NCI-H187 treated with DMSO at 0.1 percent for 48 hours (cell line): Measurements from ENCODE around the gene TEPSIN.
"Not testable (repeated sequence)": the region's sequence is repeated elsewhere in the genome, so short reads cannot be mapped to it uniquely, and the experiment has no call there.

Source experiments
- DNase-seq: peaks from one replicate; lab custom pipeline; 2025; lab: John Stamatoyannopoulos, UW

The TEPSIN gene

DNA sequence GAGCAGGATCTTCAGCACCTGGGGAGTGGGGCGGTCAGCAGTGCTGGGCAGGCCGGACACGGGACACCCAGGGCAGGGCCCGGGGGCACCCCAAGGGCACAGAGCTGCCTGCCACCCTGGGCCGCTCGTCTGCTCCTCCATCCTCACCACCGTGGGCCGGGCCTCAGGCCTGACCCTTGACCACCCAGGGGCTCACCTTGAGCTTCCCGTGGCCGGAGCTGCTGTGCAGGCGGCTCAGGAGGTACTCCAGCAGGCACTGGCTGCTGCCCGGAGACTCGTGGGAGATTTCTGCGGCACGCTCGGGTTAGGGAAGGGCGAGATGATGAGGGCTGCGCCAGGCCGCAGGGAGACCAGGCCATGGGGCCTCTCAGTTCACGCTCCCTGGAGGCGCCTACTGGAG, 2.1 kb downstream of the TEPSIN start:
- DNase-seq = no peak

DNA sequence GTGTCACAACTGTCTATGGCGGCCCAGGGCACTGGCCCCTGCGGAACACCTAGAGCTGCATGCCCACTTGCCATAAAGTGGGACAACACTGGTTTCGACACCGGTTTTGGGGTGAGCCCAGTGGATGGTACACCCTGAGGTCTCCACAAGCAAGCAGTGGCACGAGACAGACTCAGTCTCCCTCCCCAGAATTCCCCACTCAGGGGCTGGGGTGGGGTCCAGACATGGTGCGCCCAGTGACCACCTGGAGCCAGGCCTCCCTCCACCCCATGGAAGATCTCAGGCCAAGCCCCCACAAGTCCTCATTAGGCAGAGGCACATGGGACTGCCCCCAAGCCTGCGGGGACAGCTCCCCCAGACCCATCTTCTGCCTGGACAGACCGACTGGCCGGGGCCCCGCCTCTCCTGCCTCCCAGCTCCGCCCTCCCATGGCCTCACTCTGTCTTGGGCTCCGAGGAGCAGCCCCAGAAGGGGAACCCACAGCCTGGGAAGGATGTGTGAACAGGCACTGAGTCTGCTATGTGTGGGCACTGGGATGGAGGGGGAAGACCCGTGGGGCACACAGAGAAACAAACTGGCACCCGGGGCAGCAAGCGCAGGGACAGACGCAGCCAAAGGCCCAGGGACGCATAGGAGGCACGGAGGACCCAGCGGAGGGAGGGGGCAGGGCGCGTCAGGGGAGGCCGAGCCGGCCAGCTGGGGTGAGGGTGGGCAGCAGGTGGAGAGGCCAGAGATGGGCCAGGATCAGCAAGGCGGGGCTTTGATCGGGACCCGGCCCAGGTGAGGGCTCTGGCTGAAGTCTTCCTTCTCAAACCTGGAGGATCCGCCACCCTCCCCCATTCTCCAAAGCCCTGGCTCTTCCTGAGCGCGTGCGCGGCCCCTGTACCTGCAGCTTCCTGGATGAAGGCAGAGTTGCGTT, 2.8 kb downstream of the TEPSIN start:
- DNase-seq = no peak

DNA sequence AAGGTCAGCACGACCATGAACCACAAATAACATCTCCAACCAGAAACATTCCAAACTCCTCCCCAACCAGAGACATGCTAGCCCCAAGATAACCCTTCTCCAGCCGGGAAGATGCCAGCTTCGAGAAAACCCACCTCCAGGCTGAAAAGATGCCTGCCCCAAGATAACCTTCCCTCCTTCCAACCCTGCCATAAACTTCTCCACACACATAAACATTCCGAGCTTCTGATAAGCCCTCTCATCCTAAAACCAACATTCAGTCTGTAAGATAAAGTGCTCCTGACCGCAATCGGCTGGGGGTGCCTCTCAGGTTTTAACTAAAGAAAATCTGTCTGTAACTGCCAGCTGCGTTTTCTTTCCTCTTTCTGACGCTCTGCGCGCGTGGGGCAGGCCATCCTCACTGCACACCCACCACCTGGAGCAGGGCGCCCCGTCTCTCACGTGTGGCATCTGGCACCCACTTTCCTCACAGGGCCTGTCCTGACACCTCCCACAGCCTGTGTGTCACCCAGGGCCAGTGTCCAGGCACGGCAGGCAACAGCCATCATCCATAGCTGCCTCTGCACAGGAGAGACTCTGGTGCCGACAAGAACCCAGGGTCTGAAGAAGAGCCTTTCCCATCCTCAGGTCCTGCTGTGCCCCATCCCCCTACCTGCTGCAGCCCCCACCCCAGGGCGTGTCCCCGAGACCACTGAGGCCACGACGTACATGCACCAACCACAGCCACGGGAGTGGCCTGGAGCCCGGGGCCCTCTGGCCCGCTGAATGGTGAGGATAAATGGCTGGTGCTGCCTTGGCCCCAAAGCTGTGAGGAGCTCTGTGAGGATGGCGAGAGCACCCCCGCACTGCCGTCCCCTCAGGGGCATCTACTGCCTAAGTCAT, 3.7 kb downstream of the TEPSIN start:
- DNase-seq = no peak

DNA sequence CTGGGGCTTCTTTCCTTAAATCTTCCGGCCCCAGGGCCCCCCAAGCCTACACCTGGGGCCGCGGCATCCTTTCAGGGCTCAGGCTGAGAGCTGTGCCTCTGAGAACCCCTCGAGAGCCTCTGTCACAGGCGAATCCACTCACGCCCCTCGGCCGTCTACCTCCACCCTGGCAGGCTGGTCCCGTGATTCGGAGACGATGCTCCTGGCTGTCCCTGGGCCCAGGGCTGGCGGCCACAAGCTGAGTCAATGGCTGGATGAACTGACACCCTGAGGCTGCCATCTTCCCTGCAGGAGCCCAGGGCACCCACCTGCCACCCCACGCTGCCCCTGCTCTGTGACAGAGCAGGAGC, 4.4 kb downstream of the TEPSIN start:
- DNase-seq = no peak

DNA sequence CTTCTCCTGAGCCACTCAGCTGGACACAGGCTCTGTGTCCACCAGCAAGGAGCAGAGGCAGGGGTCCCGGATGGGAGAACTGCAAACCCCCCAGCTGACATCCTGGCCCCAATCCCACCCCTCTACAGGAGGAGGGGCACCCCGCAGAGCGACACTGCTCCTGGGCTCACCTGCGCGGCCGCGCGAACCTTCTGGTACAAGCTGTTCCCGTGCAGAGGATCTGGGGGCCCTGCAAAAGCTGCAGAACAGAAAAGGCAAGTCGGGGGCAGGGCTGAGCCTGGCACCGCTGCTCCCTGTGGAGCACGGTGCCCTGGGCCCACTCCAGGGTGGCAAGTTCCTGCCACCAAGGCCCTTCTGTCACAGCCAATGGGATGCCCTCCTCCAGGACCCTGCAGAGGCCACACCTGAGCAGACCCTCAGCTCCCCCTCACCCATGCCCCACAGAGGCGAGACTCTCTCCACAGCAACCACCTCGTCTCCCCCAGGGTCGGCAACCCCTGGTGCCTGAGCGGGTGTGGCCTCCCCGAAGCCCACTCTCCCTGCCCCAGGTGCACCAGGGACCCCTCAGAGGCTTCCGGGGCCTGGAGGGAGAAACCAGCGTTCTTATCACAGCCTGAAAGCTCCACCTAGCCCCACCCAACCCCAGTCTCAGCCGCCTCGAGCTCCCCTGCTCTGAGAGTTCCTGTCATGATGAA, 4.9 kb downstream of the TEPSIN start:
- no peak for DNase-seq

DNA sequence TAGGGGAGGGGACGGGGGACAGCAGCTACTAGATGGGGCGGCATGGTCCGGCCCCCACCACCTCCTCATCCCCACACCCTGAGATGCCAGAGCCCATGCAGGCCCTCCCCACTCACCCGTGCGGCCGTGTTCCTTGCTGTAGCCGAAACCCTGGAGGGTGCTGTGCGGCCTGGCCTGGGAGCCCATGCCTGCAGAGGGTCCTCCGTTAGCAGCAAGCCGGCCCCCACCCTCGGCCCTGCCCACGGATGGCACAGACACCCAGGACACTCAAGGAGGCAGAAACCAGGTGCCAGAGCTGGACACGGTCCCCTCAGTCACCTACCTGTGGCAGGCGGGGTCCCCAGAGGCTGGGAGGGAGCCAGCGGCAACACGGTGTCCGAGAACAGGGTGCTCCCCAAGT, 5.5 kb downstream of the TEPSIN start:
- no peak for DNase-seq

DNA sequence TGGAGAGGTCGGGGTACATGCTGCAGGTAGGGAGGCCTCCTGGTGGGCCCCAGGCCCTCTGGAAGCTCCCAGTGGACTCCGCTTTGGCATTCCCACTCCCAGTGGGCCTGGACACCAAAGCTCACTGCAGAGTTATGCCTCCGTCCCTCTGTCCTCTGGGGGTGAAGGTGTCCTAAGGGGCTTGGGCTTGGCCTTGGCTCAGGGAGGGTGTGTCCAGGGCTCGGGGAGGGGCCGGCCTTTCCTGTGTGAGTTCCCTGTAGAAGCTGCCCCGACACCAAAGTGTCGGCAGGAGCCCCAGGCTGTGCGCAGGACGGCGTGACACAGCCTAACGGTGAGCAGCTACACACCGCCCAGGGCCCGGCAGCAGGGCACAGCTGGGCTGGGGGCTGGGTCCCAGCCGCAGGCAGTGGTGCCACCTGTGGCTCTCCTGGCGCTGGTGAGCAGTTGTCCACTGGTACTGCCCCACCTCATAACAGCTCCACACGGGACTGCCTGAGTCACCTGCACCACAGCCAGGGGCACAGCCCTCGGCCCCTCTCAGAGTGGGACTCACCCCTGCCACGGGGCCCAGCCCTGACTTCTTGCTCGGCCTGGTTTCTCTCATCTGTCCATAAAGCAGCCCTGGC, 6.1 kb downstream of the TEPSIN start:
- no peak for DNase-seq

DNA sequence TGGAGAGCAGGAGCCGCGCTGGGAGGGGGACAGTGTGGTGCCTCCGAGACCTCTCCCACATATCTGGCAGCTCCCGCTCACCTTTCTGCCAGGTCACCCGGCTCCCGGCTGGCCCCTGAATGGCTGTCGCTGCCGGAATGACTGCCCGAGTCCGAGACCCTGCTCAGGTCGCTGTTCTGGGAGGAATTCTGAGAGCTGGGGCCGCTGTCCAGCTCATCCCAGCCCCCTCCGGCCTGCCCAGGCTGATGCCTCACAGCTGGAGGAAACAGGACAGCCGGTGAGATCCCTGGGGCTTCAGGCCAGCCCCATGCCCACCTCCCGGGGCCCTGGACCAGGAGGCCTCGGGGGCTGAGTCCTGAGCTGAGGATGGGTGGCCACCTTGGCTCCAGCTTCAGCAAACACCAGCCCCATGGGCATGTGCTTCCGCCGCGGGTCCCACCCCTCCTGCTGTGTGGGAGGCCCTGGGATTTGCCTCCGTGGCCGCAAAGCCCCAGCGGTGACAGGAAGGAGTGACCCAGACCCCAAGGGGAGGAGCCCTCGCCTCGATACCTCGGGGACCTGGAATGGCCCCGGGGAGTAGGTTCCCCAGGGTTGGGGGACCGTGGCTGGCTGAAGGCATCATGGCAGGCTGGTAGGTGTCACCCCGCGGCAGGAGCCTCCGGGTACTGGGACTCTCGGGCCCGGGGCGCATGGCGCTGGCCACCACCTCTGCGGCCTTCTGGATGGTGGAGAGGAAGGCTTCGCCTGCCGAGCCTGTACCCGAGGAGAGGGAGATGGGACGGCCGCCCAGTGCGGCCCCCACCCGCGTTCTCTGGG, 6.9 kb downstream of the TEPSIN start:
- DNase-seq = no peak

DNA sequence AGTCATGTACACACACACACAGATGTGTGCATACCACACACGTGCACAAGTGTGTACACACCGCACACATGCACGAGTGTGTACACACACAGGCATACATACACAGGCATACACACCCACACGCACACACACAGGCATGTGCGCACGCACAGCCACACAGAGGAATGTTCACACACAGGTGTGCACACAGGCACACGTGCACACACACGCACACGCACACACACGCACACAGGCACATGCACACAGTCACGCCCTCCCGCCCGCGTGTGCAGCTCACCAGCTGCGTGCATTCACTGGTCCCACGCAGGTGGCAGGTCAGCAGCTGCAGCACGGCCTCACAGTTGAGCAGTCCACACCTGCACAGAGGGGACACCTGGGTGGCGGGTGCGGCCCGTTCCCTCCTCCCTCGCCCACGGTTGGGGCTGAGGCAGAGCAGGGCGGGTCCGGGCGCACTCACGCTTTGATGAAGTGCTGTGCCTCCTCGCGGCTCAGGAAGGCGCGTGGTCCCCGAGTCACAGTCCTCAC, 7.7 kb downstream of the TEPSIN start:
- no peak for DNase-seq

DNA sequence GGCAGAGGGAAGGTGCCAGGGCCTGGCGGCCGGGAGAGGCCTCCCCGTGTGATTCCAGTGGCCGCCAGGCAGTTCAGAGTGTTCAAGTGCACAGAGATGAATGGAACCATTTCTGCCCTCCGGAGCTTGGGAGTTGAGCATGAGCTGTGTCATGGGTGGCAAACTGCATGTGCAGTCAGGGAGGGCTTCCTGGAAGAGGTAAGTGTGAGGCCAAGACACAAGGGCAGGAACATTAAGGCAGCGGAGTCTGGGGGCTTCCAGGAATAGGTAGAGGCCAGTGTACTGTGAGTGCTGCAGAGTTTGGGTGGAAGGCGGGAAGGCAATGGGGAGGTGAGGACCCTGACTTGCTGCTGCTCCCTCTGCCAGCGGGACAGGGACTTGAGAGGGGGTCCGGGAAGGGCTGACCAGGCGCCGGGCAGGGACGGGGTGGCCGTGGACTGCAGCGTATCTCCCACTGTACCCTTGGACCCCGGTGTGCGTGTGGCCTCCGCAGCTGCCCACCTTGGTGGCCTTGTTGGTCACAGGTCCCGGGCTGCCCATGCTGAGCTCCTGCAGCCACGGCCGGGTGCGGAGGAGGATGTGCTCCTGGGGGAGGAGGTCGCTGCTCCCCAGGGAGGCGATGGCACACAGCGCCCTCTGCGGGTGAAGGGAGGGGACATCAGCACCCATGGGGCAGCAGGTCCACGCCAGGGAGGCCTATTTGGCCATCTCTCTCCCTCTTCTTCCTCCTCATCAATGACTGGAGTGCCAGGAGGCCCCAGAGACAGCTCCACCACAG, 8.6 kb downstream of the TEPSIN start:
- no peak for DNase-seq

DNA sequence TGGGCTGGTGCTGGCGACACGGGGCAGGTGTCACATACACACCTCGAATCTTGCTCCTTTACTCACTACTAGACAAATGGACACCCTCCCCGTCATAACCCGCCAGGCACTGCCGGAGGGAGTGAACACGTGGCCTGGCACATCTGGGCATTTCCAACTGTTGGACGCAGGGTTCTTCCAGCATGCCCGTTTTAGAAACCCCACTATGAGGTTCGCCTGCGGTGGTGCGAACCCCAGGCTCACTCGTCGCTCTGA, 9.3 kb downstream of the TEPSIN start:
- no peak for DNase-seq

DNA sequence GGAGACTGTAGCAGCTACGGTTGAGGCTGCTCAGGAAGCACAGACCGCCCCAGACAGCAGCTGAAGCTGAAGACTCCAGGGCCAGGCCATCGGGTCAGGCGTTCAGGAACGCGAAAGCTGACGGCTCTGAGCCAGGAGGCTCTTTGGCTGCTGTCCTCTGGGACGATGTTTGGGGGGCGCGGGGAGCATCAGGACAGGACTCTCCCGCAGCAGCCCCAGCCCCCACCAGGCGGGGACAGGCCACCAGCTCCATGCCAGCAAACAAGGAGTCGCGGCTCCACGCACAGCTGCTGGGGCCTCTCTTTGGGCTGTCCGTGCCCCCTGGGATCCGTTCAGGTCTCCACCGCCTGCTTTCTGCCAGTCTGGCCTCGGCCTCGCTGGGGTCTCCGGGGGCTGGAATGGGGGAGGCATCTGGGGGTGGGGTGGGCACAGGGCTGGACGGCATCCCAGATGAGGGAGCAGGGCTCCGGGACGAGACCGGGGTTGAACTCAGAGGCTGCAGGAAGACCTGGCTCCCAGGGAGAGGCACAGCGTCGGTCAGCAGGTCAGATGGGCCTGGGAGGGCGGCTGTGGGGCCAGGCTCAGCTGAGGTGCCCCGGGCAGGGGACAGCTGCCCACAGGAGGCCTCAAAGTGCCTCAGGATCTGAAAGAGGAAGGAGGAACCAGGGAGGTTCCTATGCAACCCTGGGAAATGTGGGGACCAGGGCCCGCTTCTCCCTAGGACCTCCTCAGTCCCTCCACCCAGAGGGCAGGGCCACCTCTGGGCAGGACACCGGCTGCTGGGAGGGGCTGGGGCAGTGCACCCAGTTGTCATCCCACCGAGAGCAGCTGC, 9.8 kb downstream of the TEPSIN start:
- DNase-seq = no peak

DNA sequence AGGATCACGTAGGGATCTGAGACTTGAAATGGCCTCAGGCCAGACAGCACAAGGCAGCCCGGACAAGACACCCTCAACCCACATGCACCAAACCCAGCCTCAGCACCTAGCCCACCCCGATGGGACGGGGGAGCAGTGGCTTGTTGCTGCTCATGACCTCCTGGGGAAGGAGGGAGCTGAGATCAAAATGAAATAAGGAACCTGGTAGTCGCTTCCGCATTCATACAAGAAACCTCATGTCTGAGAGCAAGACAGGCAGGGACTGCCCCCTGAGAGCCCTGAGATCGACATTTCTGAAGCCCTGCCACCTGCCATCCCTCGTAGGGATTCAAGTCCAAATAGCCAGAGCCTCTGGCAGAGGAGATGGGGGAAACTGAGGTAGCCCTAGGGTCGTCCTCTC, 10.4 kb downstream of the TEPSIN start:
- DNase-seq = no peak

DNA sequence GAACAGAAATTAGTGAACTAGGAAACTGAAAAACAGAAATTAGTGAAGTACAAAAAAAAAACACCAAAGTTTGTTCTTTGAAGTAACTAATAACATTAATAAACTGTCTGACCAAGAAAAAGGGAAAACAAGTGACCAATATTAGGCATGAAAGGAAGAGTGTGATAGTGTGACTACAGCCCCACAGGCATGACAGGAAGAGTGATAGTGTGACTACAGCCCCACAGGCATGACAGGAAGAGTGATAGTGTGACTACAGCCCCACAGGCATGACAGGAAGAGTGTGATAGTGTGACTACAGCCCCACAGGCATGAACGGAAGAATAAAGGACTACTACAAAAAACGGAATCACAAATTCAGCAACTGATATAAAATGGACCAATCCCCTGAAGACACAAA, 11.2 kb downstream of the TEPSIN start:
- not testable (repeated sequence) for DNase-seq

DNA sequence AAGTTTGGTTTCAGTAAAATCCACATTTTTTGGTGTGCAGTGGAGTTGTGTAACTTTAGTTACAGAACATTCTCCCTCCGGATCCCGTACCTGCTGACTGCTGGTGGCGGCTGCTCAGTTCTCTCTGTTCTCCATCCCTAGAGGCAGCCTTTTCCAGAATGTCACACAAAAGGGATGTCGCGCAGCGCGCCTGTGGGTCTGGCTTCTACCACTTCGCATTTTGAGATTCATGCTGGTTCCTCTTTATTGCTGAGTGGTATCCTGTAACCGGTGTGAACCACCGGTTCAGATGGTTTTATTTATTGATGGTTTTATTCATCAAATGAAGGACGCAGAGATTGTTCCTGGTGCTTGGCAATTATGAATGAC, 15.1 kb downstream of the TEPSIN start:
- DNase-seq = no peak

DNA sequence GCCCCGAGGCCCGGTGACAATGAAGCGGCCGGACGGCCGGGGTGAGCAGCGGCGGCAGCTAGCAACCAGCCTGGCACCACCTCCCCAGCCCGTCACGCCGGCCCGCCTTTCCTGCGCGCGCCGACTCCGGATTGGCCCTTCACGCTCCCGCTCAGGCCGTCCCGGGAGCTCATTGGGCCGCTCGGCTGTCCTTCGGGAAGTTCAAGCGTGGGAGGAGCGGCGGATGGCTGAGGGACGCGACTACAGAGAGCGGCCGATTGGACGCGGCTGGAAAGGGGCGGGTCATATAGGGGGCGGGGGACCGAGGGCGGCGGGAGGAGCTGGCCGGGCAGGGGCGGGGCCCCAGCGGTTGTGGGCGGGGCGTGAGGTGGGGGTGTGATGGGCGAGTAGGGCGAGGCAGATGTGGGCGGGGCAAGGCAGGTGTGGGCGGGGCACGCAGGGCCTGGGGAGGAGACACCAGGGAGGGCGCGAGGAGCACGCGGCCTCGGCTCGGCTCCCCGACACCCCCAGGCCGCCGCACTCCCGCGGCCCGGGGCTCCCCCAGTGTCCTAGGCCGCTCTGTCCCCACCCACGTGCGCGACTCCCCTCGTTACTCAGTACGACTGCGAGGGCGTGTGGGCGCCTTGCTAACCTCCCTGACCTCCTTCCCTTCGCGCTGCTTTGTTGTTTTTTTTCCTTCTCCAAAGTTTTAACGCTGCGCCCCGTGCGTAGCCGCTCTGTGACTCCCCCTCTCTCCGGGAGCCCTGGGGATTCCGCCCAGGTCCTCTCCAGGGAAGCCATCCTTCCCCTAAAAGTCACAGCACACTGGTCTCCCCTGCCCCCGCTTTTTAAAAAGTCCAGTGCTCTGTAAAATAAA, 15.7 kb downstream of the TEPSIN start, which contains the start of gene CEP131:
Gene CEP131 (minus strand): TSS at position 60 of the 856 bp plus-strand sequence. CDS start 2,909 bp downstream, outside the sequence.
- peak; percentile 84 for DNase-seq

DNA sequence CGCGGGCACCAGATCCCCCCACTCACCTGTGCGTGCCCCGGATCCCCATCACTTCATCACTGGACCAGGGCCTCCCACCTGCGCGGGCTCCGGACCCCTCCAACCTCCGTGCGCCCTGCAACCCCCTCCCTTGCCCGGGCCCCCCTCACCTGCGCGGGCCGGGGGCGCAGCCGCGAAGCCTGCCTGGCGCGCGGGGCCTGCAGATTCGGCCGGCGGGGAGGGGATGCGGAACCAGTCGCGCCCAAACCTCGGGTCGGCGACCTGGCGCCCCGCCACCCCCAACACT, 16.3 kb downstream of the TEPSIN start:
- no peak for DNase-seq

DNA sequence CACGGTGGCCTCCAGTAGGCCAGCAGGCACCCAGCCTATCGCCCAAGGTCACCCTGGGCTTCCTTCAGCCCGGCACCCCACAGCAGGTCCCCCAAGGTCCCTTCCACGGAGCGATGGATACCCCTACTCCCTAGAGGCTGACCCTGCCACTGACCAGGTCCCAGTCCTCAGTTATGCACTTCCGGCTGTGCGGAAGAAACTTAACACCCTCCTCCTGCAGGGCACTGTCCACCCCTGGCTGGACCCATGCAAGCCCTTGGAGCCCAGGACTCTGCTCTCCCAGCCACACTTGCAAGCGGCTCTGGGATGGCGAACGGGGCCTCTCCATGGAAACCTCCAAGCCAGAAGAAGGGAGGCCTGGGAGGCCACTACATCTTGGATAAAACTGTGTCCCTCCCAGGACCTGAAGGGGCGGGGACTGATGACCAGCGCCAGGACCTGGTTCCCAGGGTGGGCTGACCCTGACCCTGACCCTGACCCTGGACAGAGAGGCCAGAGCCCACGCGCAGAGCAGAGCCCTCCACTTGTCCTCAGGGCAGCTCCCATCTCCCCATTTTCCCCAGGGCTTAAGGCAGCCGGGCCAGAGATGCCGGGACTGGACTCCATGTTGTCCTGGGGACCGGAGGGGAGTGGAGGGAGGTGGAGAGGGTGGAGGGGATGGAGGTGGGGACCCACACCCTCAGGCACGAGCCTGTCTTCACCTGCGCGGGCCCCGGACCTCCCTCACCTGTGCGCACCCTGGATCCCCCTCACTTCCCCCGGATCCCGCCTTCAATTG, 16.8 kb downstream of the TEPSIN start:
- DNase-seq = no peak
